ENCODE data around the gene PDGFC.

PDGFC gene

GRCh38 chr4:156782491-156782890 lies 189.1 kb downstream of the PDGFC start:
- no peak for DNase-seq (ENCODE audit: low read depth in 2 of 2)

GRCh38 chr4:156781852-156782251 lies 189.7 kb downstream of the PDGFC start:
- no peak for DNase-seq (ENCODE audit: low read depth in 2 of 2)

GRCh38 chr4:156779774-156780173 lies 191.8 kb downstream of the PDGFC start:
- DNase-seq (ENCODE audit: low read depth in 2 of 2) = no peak

- no peak for DNase-seq (ENCODE audit: low read depth in 2 of 2)
Measured at GRCh38 chr4:156779042-156779441, 192.6 kb downstream of the PDGFC start.

GRCh38 chr4:156778606-156779005 lies 193.0 kb downstream of the PDGFC start:
- no peak for DNase-seq (ENCODE audit: low read depth in 2 of 2)

GRCh38 chr4:156778093-156778492 lies 193.5 kb downstream of the PDGFC start:
- no peak for DNase-seq (ENCODE audit: low read depth in 2 of 2)

GRCh38 chr4:156775813-156776212 lies 195.8 kb downstream of the PDGFC start:
- DNase-seq (ENCODE audit: low read depth in 2 of 2) = no peak

- no peak for DNase-seq (ENCODE audit: low read depth in 2 of 2)
Measured at GRCh38 chr4:156774422-156774821, 197.2 kb downstream of the PDGFC start.

- DNase-seq (ENCODE audit: low read depth in 2 of 2) = no peak
Measured at GRCh38 chr4:156773648-156774357, 197.8 kb downstream of the PDGFC start.

GRCh38 chr4:156771171-156771837 lies 200.3 kb downstream of the PDGFC start:
- no peak for DNase-seq (ENCODE audit: low read depth in 2 of 2)

GRCh38 chr4:156770140-156770539 lies 201.5 kb downstream of the PDGFC start:
- no peak for DNase-seq (ENCODE audit: low read depth in 2 of 2)

GRCh38 chr4:156767911-156768415 lies 203.6 kb downstream of the PDGFC start:
- DNase-seq (ENCODE audit: low read depth in 2 of 2) = no peak

GRCh38 chr4:156766846-156767245 lies 204.8 kb downstream of the PDGFC start:
- no peak for DNase-seq (ENCODE audit: low read depth in 2 of 2)

- DNase-seq (ENCODE audit: low read depth in 2 of 2) = no peak
Measured at GRCh38 chr4:156765277-156765676, 206.3 kb downstream of the PDGFC start.

- no peak for DNase-seq (ENCODE audit: low read depth in 2 of 2)
Measured at GRCh38 chr4:156764846-156765245, 206.8 kb downstream of the PDGFC start.

- DNase-seq (ENCODE audit: low read depth in 2 of 2) = no peak
Measured at GRCh38 chr4:156764145-156764544, 207.5 kb downstream of the PDGFC start.

- DNase-seq (ENCODE audit: low read depth in 2 of 2) = no peak
Measured at GRCh38 chr4:156763511-156763910, 208.1 kb downstream of the PDGFC start.

- DNase-seq (ENCODE audit: low read depth in 2 of 2) = no peak
Measured at GRCh38 chr4:156762851-156763250, 208.7 kb downstream of the PDGFC start.

GRCh38 chr4:156756118-156756517 lies 215.5 kb downstream of the PDGFC start:
- no peak for DNase-seq (ENCODE audit: low read depth in 2 of 2)

- DNase-seq (ENCODE audit: low read depth in 2 of 2) = no peak
Measured at GRCh38 chr4:156754832-156755570, 216.6 kb downstream of the PDGFC start.

GRCh38 chr4:156751486-156751885 lies 220.1 kb downstream of the PDGFC start:
- no peak for DNase-seq (ENCODE audit: low read depth in 2 of 2)

Data from stimulated activated CD8-positive, alpha-beta memory T cell treated with anti-CD3 and anti-CD28 coated beads, Interleukin-2, amount 100 ng/mL, for 1 hour (primary cell).